ENCODE measurements around the gene USP13. TPM values are rescaled to one million over a fixed set of nuclear protein-coding genes. Genes with fewer than 3 reads are reported as not detected.

Gene USP13
- total RNA-seq, 1 experiment from 2014 or later: 14.8 TPM

- ChIA-PET POLR2A (ENCODE audit: unreplicated experiment) (no interaction called here), CTCF (no interaction called here)
- TF ChIP-seq EZH2 (IDR thresholded peaks at IDR 0.05; ENCODE audit: low read length, unreplicated experiment): no peak
- TF ChIP-seq CTCF (conservative IDR thresholded peaks at IDR 0.05; ENCODE audit: low read depth, low read length): no peak
- no peak for TF ChIP-seq EZH2phosphoT487 (IDR thresholded peaks at IDR 0.05; ENCODE audit: borderline replicate concordance, low read length)
- Histone ChIP-seq H3K36me3 (ENCODE audit: low read depth, low read length) (no peaks in the 10 kb centered on the region), H3K9ac (ENCODE audit: low read length) (no peak overlapping the region), H3K27me3 (ENCODE audit: low read length) (no peaks in the 10 kb centered on the region), H2AFZ (ENCODE audit: low read length) (no peak overlapping the region), H3K4me1 (ENCODE audit: insufficient read depth, low read length) (peaks cover 20% of the 10 kb centered on the region), H3K4me2 (ENCODE audit: low read length) (no peak overlapping the region), H3K27ac (ENCODE audit: low read length) (no peak overlapping the region), H3K4me3 (ENCODE audit: low read length) (no peak overlapping the region), H4K20me1 (ENCODE audit: low read length) (peaks cover 4% of the 10 kb centered on the region; the same call in 1 of the 2 replicates), H3K9me2 (replicated peaks; ENCODE audit: low read length) (no peaks in the 10 kb centered on the region), H3K79me2 (ENCODE audit: low read length) (peaks cover 89% of the 10 kb centered on the region), H3K9me3 (ENCODE audit: low read length) (no peaks in the 10 kb centered on the region), H3F3A (ENCODE audit: low read length, unreplicated experiment) (no peaks in the 10 kb centered on the region)
- ATAC-seq (no peak), DNase-seq (no peak)
- BruUV-seq (replicated peaks): no TSS peak
- intact Hi-C loops (cut with micrococcal nuclease): no loop called here
Measured at GRCh38 chr3:179668429-179668828, 15.6 kb downstream of the USP13 start.

- BruUV-seq (replicated peaks): no TSS peak
- no peaks in the 10 kb centered on the region for H3F3A ChIP-seq (ENCODE audit: low read length, unreplicated experiment)
- no peak overlapping the region for H3K27ac ChIP-seq (ENCODE audit: low read length)
- no peaks in the 10 kb centered on the region for H3K36me3 ChIP-seq (ENCODE audit: low read depth, low read length)
- DNase-seq (no peak), ATAC-seq (no peak)
- H3K9me3 ChIP-seq (ENCODE audit: low read length): no peaks in the 10 kb centered on the region
- CTCF ChIA-PET: no interaction called here
- TF ChIP-seq EZH2phosphoT487 (IDR thresholded peaks at IDR 0.05; ENCODE audit: borderline replicate concordance, low read length): no peak
- TF ChIP-seq EZH2 (IDR thresholded peaks at IDR 0.05; ENCODE audit: low read length, unreplicated experiment): no peak
- TF ChIP-seq CTCF (conservative IDR thresholded peaks at IDR 0.05; ENCODE audit: low read depth, low read length): no peak
- intact Hi-C loops (cut with micrococcal nuclease): no loop called here
- peaks cover 24% of the 10 kb centered on the region for H3K4me1 ChIP-seq (ENCODE audit: insufficient read depth, low read length)
- peaks cover 6% of the 10 kb centered on the region; the same call in 1 of the 2 replicates for H4K20me1 ChIP-seq (ENCODE audit: low read length)
- no peak overlapping the region for H2AFZ ChIP-seq (ENCODE audit: low read length)
- no peak overlapping the region for H3K9ac ChIP-seq (ENCODE audit: low read length)
- no peaks in the 10 kb centered on the region for H3K9me2 ChIP-seq (replicated peaks; ENCODE audit: low read length)
- no peak overlapping the region for H3K4me2 ChIP-seq (ENCODE audit: low read length)
- H3K79me2 ChIP-seq (ENCODE audit: low read length): peaks cover 90% of the 10 kb centered on the region
- POLR2A ChIA-PET (ENCODE audit: unreplicated experiment): no interaction called here
- no peaks in the 10 kb centered on the region for H3K27me3 ChIP-seq (ENCODE audit: low read length)
- no peak overlapping the region for H3K4me3 ChIP-seq (ENCODE audit: low read length)
Measured at GRCh38 chr3:179670311-179670710, 17.5 kb downstream of the USP13 start.

- BruUV-seq (replicated peaks): no TSS peak
- Histone ChIP-seq H3K4me2 (ENCODE audit: low read length) (no peak overlapping the region), H3K27me3 (ENCODE audit: low read length) (no peaks in the 10 kb centered on the region), H3K79me2 (ENCODE audit: low read length) (peaks cover 88% of the 10 kb centered on the region), H3K4me1 (ENCODE audit: insufficient read depth, low read length) (peaks cover 24% of the 10 kb centered on the region), H2AFZ (ENCODE audit: low read length) (no peak overlapping the region), H3K27ac (ENCODE audit: low read length) (no peak overlapping the region), H3K36me3 (ENCODE audit: low read depth, low read length) (no peaks in the 10 kb centered on the region), H3K9ac (ENCODE audit: low read length) (no peak overlapping the region), H3K9me2 (replicated peaks; ENCODE audit: low read length) (no peaks in the 10 kb centered on the region), H3K9me3 (ENCODE audit: low read length) (no peaks in the 10 kb centered on the region), H3K4me3 (ENCODE audit: low read length) (no peak overlapping the region), H4K20me1 (ENCODE audit: low read length) (peaks cover 6% of the 10 kb centered on the region; the same call in 1 of the 2 replicates), H3F3A (ENCODE audit: low read length, unreplicated experiment) (no peaks in the 10 kb centered on the region)
- no peak for ATAC-seq
- TF ChIP-seq CTCF (conservative IDR thresholded peaks at IDR 0.05; ENCODE audit: low read depth, low read length) (no peak), EZH2 (IDR thresholded peaks at IDR 0.05; ENCODE audit: low read length, unreplicated experiment) (no peak), EZH2phosphoT487 (IDR thresholded peaks at IDR 0.05; ENCODE audit: borderline replicate concordance, low read length) (no peak)
- intact Hi-C loops (cut with micrococcal nuclease): no loop called here
- no peak for DNase-seq
- ChIA-PET CTCF (no interaction called here), POLR2A (ENCODE audit: unreplicated experiment) (no interaction called here)
Measured at GRCh38 chr3:179671309-179671708, 18.5 kb downstream of the USP13 start.

Measured in PC-3 (cell line).